Activated naive CD4-positive, alpha-beta T cell (primary cell): Measurements from ENCODE around the gene ARSJ.

Experiments
- DNase-seq, 4 experiments: peaks; one replicate each; lab custom pipeline; 2025; lab: John Stamatoyannopoulos, UW

The ARSJ gene

DNA sequence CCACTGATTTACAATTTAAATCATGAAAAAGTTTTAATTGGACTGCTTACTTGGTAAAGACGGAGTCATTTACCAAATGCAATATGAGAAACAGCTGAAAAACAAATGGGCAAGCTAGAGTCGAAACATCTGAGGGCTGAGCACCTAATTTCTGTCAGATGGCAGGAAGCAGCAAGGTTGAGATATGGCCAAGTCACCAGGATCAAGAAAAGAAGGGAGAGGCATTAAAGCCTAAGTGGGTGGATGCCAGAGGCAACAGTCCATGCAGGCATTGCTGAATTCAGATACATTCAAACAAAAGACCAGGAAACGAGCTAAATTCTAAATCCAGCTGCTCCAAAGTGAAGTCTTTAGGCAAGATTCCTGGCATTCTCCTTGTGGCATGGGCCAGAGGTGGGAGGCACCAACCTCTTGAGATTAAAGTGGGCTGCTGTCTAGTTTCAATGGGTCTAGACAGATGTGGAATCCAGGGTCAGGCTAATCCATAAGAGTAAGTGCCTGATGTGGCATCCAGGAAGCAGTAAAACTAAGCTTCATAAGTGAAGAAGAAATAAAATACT, 8.0 kb upstream of the ARSJ start:
- no peak for DNase-seq

DNA sequence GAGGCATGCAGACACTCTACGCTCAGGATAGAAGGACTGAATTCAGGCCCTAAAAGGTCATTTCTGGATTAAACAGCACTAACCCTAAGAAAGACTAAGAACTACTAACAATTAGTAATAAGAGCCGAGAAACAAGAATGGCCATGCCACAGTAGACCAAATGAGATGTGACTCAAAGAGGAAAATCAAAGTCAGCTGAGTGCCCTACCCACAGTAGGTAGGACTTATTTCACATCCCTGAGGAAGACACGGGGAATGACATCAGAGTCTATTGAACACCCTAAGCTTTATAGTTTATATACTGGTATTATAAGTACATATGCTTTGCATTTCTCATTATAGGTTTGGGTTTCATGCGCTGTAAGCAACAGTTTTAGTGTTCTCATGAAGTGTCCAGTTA, 2.7 kb upstream of the ARSJ start:
- DNase-seq: no peak

DNA sequence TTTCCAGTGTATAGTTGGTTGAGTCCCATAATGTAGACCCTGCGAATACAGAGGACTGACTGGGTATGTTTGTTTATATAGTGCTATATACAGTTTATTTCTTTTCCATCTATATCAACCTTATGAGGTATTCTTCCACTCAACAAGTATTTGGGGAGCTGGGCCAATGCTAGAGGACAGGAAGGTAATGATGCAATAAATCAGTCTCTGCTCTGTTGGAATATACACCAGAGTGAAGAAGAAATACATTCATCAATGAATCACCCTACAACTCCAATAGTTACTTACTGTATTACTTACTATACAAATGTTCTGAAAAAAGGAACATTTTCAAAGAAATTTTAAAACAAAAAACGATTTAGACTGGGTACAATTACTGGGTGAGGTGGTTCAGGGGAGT, 2.1 kb upstream of the ARSJ start:
- no peak for DNase-seq

DNA sequence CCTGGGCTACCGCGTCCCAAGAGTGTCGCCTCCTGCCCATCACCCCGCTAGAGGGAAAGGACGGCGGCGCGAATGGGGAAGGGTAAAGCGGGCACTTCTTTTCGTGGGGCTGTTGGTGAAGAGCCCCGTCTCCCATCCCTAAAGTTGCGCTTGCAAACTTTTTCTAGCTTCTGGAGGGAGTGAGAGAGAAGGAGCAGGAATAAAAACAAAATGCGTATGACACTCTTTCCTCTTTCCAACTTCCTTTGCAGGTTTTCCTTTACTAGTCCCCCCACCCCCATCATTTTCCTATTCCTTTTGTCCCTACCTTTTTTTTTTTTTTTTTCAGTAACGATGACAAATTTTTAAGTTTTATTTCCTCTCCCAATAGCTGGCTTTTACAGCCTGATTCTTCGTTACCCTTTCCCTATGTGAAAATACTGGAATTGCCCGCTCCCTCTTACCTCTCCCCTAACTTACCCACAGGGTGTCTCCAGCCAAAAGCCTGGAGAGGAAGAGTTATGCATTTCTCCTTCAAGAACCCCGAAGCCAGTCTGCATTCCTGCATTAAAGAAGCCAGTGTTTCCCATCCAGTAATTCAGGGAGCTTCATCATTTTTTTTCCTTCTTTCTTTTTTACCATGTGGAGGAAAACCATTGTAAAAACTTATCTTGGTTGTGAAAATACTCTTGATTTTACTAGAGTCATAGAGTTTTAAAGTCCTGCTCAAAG, 613 bp upstream of the ARSJ start:
- DNase-seq: no peak

DNA sequence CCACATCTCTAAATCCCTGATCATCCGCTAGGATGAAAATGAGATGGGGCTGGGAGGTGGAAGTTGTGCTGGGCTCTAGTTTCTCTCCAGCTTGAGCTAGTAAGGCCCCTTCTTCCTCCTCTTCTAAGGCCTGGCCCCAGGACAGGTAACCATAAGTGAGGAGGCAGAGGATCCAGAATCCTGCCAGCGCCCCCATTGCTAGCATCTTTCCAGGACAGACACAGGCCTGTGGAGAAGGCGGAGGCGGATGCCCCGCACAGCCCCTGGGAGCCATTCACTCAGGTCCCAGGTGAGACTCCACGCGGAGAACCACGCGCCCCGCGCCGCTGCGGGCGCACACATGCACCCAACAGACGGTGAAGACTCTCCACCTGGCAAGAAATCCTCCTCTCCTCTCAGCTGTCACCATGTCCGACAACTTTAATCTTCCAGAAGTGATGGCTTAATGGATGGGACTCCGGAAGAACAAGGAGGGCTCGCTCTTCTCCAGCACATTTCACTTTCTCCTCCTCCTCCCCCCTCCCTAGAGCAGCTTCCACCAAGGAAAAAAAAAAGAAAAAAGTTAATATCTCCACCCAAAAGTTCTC, 793 bp downstream of the ARSJ start:
- DNase-seq: no peak

DNA sequence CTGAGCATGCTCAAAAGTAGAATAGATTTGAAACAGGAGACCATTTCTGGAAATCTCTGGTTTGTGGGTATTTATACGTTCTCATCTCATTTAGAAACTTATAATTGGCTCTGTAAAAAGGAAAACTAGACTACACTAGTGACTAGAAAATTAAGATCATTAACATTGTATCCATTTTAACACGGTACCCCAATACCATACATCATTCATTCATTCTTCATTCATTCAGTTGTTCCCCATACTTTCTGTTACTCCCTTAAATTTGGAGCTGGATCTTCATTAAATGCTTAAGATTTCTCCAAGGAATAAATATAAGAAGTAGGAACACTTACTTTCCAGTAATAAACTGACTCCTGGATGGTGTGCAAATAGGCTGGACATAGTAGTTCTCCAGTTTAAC, 1.3 kb downstream of the ARSJ start:
- no peak for DNase-seq

DNA sequence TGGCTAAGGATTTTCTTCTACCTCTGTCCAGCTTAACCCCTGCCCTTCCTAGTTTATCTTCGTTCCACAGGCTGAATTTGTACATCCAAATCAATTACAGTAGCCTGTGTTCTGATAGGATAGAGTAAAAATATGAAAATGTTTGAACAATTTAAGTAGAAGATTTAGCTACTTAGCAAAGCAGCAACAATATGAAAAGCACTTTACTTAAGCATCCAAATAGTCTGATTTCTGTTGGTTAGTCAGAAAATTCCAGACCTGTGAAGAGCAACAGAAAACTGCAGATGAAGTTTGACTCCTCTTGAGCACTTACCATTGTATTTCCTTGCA, 2.0 kb downstream of the ARSJ start:
- no peak for DNase-seq

DNA sequence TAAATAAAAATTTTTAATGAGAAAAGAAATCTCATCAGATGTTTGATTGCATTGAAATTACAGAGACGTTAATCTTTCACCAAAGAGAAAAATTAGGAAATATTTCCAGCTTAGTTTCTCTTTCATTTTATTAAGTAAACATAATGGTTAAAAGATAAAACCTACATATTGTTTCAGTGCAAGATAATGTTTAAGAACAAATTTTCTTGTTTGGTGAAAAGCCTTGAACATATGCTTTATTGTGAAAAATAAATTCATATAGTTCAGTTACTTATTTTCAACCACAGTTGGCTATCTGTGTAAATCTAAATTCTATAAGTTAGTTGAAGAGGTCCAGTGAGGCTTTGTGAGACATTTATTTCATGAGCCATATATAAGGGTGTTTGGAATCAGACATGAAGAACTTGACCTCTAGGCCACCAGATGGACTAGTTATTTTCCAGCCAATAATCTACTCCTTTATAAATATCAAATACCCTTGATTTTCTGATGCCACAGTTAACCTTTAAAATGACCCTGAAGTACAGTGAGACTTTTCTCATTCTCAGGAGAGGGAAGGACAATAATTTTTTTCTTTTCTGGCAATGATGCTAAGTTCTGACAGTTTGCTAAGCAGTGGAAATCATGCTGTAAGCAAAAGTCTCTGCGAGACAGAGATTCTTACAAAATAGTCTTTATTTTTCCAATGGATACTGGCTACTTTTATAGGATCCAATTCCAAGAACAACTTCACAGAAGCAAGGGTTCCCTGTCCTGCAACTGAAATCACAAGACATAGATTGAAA, 2.5 kb downstream of the ARSJ start:
- DNase-seq: no peak

DNA sequence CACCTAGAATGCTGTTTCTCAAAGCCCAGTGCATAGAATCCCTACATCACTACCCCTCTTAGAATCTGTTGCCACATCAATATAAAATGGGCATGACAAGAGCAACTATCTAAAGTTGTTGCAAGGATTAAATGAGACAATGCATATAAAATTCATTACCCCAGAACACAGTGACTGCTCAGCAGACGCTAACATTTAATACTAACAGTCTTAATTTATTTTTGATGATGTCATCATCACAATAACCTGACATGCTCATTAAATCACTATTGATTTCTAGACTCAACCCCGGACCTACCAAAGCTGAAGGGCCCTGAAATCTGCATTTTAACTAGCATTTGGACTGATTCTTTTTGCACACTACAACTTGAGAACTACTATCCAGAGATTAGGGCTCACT, 3.9 kb downstream of the ARSJ start:
- DNase-seq: no peak

DNA sequence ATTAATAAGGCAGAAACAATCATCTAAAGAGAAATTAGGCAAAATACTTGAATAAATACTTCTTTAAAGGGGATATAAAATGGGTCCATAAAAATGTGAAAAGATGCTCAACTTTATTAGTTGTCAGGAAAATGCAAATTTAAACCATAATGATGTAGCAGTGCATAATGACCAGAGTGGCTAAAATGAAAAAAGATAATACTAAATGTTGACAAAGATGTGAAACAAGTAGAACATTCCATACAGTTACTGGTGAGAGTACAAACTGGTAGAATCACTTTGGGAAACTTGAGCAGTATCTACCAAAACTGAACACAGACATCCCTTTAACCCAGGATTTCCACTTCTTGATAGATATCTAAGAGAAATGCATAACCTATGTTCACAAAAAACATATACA, 5.0 kb downstream of the ARSJ start:
- DNase-seq: no peak

DNA sequence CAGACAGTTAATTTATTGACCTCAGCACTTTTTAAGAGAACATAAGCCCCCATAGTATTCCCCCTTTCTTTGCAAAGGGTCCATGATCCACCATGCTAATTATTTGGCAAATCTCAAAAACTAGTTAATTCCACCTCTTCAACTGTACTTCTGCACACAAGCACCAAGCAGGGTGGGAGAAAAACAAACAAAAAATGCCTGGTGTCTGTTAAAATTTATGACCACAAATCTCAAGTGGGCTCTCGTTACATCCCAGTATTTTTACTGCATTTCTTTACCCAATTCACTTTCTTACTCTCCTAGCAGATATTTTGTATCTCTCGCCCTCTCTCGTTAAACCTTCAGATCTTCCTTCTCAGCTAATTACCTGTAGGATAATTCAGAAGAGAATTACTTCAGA, 6.1 kb downstream of the ARSJ start:
- DNase-seq: no peak

DNA sequence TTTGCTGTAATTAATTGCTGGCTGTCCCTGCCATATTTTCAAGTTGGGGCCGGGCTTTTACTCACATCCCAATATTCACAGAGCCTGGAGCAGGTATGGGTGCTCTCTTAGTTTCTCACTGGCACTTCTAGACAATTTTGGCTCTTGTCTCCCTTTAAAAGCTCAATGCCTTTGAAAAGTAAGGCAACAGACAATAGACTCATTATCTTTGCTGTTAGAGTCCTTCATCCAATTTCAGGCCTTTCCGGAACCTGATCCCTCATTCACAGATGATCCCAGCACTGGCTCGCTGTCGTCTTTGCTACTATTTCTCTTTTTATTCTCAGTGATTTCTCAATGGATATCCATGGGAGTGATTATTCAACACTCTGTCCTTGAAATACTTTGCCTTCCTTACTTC, 6.7 kb downstream of the ARSJ start:
- no peak for DNase-seq

DNA sequence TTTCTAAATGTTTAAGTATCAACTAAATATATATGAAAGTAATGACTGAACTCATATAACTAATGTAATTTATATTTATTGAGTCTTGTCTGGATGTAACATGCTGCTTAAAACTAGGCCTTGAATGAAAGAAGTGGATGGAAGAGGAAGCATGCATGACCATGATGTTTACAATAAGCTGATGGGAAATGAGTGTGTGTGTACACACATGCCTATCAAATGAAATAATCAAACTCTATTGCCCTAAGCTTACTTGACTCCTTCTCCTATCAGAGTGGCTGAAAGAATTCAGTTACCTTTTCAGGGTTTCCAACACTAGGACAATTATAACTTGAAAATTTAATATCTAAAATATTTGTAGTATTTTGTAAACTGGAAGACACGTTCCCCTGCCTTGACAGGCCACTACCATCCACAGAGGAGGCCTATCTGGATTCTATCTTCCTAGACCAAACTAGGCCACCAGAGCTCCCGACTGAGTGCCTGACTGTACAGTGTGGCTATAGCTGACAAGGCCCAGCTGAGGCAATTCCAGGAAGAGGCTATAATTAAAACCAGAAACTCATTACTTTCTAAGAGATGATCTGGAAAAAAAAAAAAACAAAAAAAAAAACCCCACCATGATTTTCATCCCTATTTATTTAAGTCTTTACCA, 7.6 kb downstream of the ARSJ start:
- no peak for DNase-seq

DNA sequence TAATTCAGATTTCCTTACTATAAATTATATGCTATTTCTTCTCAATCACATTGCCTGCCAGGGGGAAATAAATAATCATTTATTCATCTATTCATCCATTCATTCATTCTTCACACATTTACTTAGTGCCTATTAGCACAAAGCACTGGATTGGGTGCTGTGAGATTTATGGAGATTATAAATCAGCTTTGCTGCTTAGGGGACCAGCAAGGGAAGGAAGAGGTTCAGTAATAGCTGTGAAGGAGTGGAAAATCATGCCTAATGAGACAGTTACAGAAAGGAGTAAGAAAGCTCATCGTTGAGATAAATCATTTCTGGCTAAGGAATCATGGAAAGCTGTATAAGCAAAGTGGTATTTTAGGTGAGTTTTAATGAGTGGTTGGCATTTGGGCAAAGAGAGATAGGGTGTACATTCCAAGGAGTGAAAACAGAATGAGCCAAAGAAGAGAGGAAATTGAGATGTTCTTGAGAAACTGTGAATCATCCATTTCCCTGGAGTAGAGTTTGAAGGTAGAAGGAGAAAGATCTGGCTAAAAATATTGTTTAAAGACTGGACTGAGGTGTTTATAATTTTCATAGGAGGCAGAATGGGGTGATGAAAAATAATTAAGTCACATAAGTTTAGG, 9.6 kb downstream of the ARSJ start:
- no peak for DNase-seq

DNA sequence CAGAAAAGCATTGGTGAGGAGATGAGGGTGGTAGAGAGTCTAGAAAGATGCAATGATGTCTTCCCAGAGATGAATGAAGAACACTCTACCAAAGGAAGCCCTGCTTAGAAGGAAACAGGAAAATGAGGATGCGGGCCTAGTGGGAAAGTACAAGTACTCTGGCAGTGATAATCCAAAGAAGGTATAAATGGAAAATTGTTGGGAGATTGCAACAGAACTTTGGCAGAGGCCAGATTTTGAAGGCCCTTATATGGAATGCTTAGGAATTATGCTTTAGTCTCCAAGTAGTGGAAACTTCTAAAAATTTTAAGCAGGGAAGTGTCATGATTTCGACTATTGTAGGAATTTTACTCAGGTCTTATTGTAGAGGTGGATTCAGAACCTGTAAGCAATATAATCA, 11.0 kb downstream of the ARSJ start:
- no peak for DNase-seq

DNA sequence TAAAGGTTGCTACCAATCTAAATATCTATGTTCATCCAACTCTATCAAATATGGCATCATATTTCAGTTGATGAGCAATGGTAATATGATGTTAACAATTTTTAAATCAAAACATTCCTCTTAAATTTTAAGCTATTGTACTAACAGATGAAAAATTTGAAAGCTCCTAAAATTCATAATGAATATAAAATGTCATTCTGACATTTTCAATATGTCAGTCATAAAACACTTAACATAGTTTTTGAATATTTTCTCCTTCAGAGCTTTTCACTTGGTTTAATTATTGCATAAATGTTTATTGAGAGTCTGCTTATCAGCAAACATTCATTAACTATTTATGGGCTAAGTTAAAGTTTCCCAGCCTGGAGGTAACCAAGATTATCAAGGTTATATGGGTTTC, 11.8 kb downstream of the ARSJ start:
- no peak for DNase-seq

DNA sequence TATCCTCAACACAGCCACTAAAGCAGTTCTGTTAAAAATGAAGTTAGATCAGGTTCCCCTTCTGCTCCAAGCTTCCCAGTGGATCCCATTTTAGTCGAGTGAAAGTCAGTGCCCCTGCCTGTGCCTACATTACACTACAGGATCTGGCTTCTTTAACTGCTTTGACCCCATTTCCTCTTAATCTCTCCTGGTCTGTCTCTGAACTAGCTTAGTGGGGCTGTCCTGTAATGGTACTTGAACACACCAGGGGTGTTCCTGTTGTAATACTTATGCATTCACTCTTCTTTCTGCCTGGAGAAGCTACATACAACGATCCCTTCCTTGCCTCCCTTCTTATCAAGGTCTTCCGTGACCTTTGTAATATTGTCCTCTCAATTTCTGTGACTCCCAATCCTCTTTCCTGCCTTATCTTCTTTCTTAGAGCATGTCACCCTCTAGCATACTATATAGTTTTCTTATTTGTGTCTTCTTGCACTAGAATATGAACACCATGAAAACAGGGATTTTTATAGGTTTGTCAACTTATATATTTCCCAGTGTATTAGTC, 16.7 kb downstream of the ARSJ start:
- DNase-seq: no peak

DNA sequence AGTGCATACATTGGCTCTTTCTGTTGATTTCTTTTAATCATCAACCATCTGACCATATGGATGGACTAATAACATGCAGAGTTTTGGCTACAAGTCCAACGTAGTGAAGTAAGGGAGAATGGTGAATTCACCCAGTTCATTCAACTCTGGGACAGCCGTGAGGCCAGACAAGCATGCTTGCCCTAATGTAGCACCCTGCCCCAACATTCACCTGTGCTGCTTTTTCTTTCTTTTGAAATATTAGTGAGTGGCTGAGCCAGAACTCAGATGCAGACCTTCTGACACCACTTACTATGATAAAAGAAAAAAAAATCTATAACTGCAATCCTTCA, 17.5 kb downstream of the ARSJ start:
- no peak for DNase-seq

DNA sequence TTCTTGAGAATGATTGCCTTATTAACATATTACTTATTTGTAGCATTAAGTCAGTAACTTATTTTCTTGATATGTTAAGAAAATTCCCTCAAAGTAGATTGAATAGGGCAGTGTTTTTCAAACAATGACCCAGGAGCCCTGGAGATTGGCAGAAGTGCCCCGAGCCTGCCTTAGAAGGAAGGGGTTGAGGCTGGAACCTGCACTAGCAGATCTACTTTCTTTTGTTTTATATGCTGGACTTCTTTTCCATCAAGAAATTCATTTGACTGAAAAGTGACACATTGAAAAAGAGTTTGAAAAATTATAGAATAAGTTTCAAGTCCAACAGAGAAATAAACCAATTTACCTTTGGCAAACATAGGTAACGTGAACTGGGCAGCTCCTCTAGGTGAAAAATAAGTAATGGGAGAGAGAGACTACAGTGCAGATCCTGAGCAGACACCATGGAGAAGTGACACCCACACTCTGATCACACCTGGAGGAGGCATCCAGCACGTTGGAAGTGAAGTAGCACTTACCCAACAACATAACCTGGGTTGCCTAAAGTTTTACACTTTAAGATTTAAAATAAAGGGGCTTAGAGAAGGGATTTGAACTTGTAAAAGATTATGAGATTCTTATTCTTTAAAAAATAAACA, 18.6 kb downstream of the ARSJ start:
- DNase-seq: no peak

DNA sequence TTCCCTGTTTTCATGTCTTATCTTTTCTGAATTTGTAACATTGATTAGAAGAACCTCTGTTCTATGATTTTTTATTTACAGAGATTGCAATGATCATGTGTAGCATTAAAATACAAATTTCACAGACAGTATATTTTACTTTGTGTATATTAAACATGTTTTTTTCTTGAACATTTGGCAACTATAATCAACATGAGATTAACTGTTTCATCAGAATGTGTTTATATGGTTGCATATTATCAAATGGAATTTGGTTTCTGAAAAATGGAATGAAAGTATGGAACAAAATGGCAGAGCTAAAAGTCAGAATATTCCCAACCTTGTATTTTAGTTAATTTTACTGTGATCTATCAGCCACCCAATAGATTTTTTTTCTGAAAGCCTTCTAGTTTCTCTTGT, 19.9 kb downstream of the ARSJ start:
- DNase-seq: no peak

DNA sequence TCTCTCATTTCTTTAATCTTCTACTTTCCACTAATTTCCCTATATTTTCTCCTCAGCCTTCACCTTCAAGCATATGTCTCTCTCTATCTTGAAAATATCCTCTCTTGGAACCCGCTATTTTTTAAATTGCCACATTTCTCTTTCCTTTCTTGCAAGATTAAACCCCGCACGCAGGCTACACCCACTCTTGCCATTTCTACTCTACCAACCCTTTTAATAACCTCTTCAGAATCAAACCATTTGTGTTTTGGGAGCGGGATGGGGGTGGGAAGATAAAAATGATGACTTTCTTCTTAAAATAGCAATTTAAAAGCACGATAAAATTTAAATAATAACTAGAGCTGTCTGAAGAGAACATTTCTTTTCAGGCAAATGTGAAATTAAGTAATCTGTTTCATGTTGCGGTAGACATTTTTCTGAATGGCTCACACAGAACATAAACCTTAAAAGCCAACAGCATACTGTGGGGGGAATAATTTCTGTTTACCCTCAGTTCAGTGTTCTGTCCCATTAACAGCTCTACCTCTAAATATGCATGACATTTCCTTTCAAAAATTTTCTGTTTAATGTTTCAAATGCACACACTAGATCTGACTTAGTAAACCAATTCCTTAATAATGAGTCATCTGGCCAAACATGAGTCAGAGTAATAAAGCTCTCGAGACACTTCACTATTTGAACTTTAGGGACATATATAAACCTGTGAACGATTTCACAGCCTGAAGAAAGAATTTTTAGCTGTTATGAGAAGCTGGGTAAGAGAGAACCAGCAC, 20.5 kb downstream of the ARSJ start:
- no peak for DNase-seq
